ENCODE data around the gene PHAF1. TPM values are rescaled to one million over a fixed set of nuclear protein-coding genes. Genes with fewer than 3 reads are reported as not detected.

The PHAF1 gene
- total and polyA plus RNA-seq, 12 donors: 7.1 to 12.7 (median 11.5) TPM

- H3K4me3 ChIP-seq: peak overlapping the region in 4 of 10 donors; percentile 32 to 45 (median 40)
- TF ChIP-seq CTCF (IDR thresholded peaks at IDR 0.05): no peak
- WGBS, 2 donors: 68 to 77% methylated on average over 13 of the region's 13 CpGs
- H3K4me1 ChIP-seq: peaks cover 18 to 53% (median 37%) of the 10 kb centered on the region in 9 donors
- no peak for DNase-seq
- H3K27ac ChIP-seq: peak overlapping the region in 8 of 10 donors; percentile 31 to 72 (median 46)
- peaks cover 0 to 28% (median 20%) of the 10 kb centered on the region in 9 donors for H3K36me3 ChIP-seq
- intact Hi-C loops (cut with DNase I): loop anchor here in 4 of 10 donors (2.0 to 5.0 kb wide), 3 partner anchors 36 to 57 kb away; partner anchors contain the start of genes TMEM208 (in 3 of the 4), FHOD1 (in 1 of the 4) and SLC9A5 (in 1 of the 4)
- ATAC-seq: no peak
- H3K27me3 ChIP-seq: no peaks in the 10 kb centered on the region
- no peaks in the 10 kb centered on the region for H3K9me3 ChIP-seq
Measured at GRCh38 chr16:67190448-67191399, 81.0 kb downstream of the PHAF1 start.

DNA sequence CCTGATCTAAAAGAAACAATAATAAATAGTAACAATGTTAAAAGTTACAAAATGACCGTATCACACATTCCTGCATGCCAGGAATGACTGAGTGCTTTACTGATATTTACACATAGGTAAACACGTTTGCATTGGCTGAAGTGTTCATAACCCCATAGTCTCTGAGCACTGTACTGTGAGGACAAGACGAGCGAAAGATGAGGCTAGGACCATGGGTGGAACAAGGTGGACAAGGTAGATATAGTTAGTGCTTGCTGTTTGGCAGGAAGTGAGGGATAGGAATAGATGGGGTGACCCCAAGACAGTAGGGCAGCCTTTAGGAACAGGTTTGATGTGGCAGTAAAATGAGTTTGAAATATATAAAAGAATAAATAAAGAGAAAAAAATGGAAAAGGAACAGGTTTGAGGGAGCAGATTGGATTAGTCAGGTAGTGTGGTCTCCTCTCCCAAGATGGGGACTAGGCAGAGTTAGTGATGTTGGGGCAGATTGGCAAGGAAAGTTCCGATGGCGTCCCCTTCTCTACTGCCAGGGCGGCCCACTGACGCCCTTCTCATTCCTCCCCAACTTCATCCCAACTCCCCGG lies 81.8 kb downstream of the PHAF1 start:
- H3K27ac ChIP-seq: peak overlapping the region in 5 of 10 donors; percentile 11 to 94 (median 92)
- peaks cover 3 to 36% (median 28%) of the 10 kb centered on the region in 9 donors for H3K36me3 ChIP-seq
- 28 to 31% methylated on average over 9 of the region's 9 CpGs for WGBS, 2 donors
- DNase-seq (no peak), ATAC-seq (peak in 2 of 8 donors; percentile 2 to 8)
- intact Hi-C loops (cut with DNase I): loop anchor here in 4 of 10 donors (2.0 to 5.0 kb wide), 3 partner anchors 35 to 56 kb away; partner anchors contain the start of genes TMEM208 (in 3 of the 4), FHOD1 (in 1 of the 4) and SLC9A5 (in 1 of the 4)
- peaks cover 18 to 50% (median 33%) of the 10 kb centered on the region in 9 donors for H3K4me1 ChIP-seq
- H3K27me3 ChIP-seq: no peaks in the 10 kb centered on the region
- no peak for TF ChIP-seq CTCF (IDR thresholded peaks at IDR 0.05)
- H3K9me3 ChIP-seq: no peaks in the 10 kb centered on the region
- H3K4me3 ChIP-seq: peak overlapping the region in 9 of 10 donors; percentile 78 to 100 (median 89)

- no peaks in the 10 kb centered on the region for H3K9me3 ChIP-seq
- peak in 1 of 9 donors; percentile 8 for TF ChIP-seq CTCF (IDR thresholded peaks at IDR 0.05)
- H3K36me3 ChIP-seq: peaks cover 3 to 42% (median 34%) of the 10 kb centered on the region in 9 donors
- intact Hi-C loops (cut with DNase I): loop anchor here in 4 of 10 donors (2.0 to 5.0 kb wide), 3 partner anchors 35 to 55 kb away; partner anchors contain the start of genes TMEM208 (in 3 of the 4), FHOD1 (in 1 of the 4) and SLC9A5 (in 1 of the 4)
- peaks cover 18 to 52% (median 33%) of the 10 kb centered on the region in 9 donors for H3K4me1 ChIP-seq
- ATAC-seq (peak; percentile 88 to 97 (median 94)), DNase-seq (peak; percentile 92)
- no peaks in the 10 kb centered on the region for H3K27me3 ChIP-seq
- H3K27ac ChIP-seq: peak within 1 kb of the TSS; percentile 13 to 94 (median 86)
- H3K4me3 ChIP-seq: peak within 1 kb of the TSS; percentile 78 to 100 (median 90)
- WGBS, 2 donors: 0 to 1% methylated on average over 54 of the region's 54 CpGs
Measured at GRCh38 chr16:67191995-67192681, 82.4 kb downstream of the PHAF1 start, which contains the start of gene E2F4. TSS of gene E2F4 (plus strand) at chr16:67192155. CDS start at chr16:67192228, 73 bp downstream.
